CD14-positive monocyte (primary cell): ENCODE results near the gene TTC38. TPM values are rescaled to one million over a fixed set of nuclear protein-coding genes. Genes with fewer than 3 reads are reported as not detected.

Source experiments
- DNase-seq, 3 donors: peaks; one replicate each; pipeline ENCODE4 v3.0.0-alpha.2; 2011 to 2022
- H2AFZ ChIP-seq: 2 replicates; pipeline ENCODE4 v1.6.0; 2012; ENCODE audit warnings: mild to moderate bottlenecking, low read depth, low read length, inconsistent platforms; ENCODE audit not compliant: insufficient read depth, poor library complexity, severe bottlenecking
- H3K27ac ChIP-seq, 2 donors: 1 replicate in 1 of 2; 2 replicates in 1 of 2; pipeline ENCODE4 v1.5.1; 2012 to 2013; ENCODE audit warnings: low read length in 2 of 2, control low read depth in 1 of 2, inconsistent platforms in 1 of 2, low read depth in 1 of 2, mild to moderate bottlenecking in 1 of 2
- H3K27me3 ChIP-seq, 2 donors: one replicate each; pipeline versions ENCODE4 v1.6.0 to v1.6.1; 2011 to 2013; ENCODE audit warnings: low read length in 2 of 2; ENCODE audit not compliant: control insufficient read depth in 2 of 2, insufficient read depth in 2 of 2
- H3K36me3 ChIP-seq, 2 donors: replicated peaks in 1 of 2; 1 replicate in 1 of 2; 2 replicates in 1 of 2; pipeline versions ENCODE4 v1.5.1 to v1.6.1; 2012 to 2013; ENCODE audit warnings: low read length in 2 of 2, control low read depth in 1 of 2, inconsistent platforms in 1 of 2, mild to moderate bottlenecking in 1 of 2; ENCODE audit not compliant: insufficient read depth in 2 of 2, control insufficient read depth in 1 of 2
- H3K4me1 ChIP-seq, 2 donors: 1 replicate in 1 of 2; 2 replicates in 1 of 2; pipeline versions ENCODE4 v1.5.1 to v1.6.1; 2012 to 2013; ENCODE audit warnings: low read length in 2 of 2, control low read depth in 1 of 2, inconsistent platforms in 1 of 2, mild to moderate bottlenecking in 1 of 2, moderate library complexity in 1 of 2; ENCODE audit not compliant: insufficient read depth in 2 of 2, control insufficient read depth in 1 of 2
- H3K4me2 ChIP-seq: replicated peaks from 2 replicates; pipeline ENCODE3; 2012; ENCODE audit warnings: low read length, moderate library complexity, mild to moderate bottlenecking; ENCODE audit not compliant: poor library complexity, severe bottlenecking; ENCODE audit errors: extremely low read depth
- H3K4me3 ChIP-seq, 3 experiments: fragments of 200-600 bp in 1 of 3; sonication (generic) in 1 of 3; replicated peaks in 1 of 3; 1 replicate in 2 of 3; 2 replicates in 1 of 3; pipeline ENCODE4 v1.5.1; 2011 to 2013; ENCODE audit warnings: low read length in 3 of 3, mild to moderate bottlenecking in 3 of 3, control low read depth in 2 of 3, low read depth in 2 of 3, inconsistent platforms in 1 of 3, moderate library complexity in 1 of 3
- H3K79me2 ChIP-seq: 2 replicates; pipeline ENCODE4 v1.6.0; 2012; ENCODE audit warnings: mild to moderate bottlenecking, control low read depth, inconsistent platforms, low read length, moderate library complexity; ENCODE audit not compliant: insufficient read depth
- H3K9ac ChIP-seq: 2 replicates; pipeline ENCODE4 v1.6.0; 2017; ENCODE audit warnings: low read length, mild to moderate bottlenecking; ENCODE audit not compliant: insufficient read depth, poor library complexity, severe bottlenecking
- H3K9me3 ChIP-seq, 2 donors: replicated peaks in 1 of 2; 1 replicate in 1 of 2; 2 replicates in 1 of 2; pipeline versions ENCODE4 v1.5.1 to v1.6.1; 2012 to 2013; ENCODE audit warnings: low read length in 2 of 2, control low read depth in 1 of 2; ENCODE audit not compliant: control insufficient read depth in 1 of 2, insufficient read depth in 1 of 2
- H4K20me1 ChIP-seq: 2 replicates; pipeline ENCODE4 v1.6.0; 2012; ENCODE audit warnings: mild to moderate bottlenecking, low read length, control low read depth, moderate library complexity; ENCODE audit not compliant: insufficient read depth
- H3K27ac Mint-ChIP-seq, 7 donors: one replicate each; pipeline ENCODE4 v1.8.0; 2020; ENCODE audit warnings: mild to moderate bottlenecking in 7 of 7, mixed read lengths in 7 of 7, moderate library complexity in 6 of 7, inconsistent platforms in 2 of 7
- H3K27me3 Mint-ChIP-seq, 3 donors: one replicate each; pipeline ENCODE4 v1.8.0; 2021 to 2022; ENCODE audit warnings: low read depth in 3 of 3, mild to moderate bottlenecking in 3 of 3, mixed read lengths in 3 of 3, moderate library complexity in 3 of 3, inconsistent platforms in 1 of 3
- H3K36me3 Mint-ChIP-seq, 2 donors: one replicate each; pipeline ENCODE4 v1.8.0; 2020; ENCODE audit warnings: mixed read lengths in 2 of 2, inconsistent platforms in 1 of 2, mild to moderate bottlenecking in 1 of 2
- H3K4me1 Mint-ChIP-seq: one replicate; pipeline ENCODE4 v1.8.0; 2020; ENCODE audit warnings: mild to moderate bottlenecking, mixed read lengths
- H3K4me3 Mint-ChIP-seq, 2 donors: one replicate each; pipeline ENCODE4 v1.8.0; 2020; ENCODE audit warnings: mild to moderate bottlenecking in 2 of 2, mixed read lengths in 2 of 2, moderate library complexity in 1 of 2
- H3K9me3 Mint-ChIP-seq, 7 donors: one replicate each; pipeline ENCODE4 v1.8.0; 2020 to 2022; ENCODE audit warnings: mixed read lengths in 7 of 7, mild to moderate bottlenecking in 6 of 7, moderate library complexity in 6 of 7, inconsistent platforms in 2 of 7
- CTCF ChIP-seq: fragments of 200-600 bp; IDR thresholded peaks from one replicate; pipeline ENCODE4 v1.8.0; 2022; ENCODE audit warnings: antibody characterized with exemption, mild to moderate bottlenecking
- WGBS: methylation state at CpG from one replicate; pipeline ENCODE4 v1.1.5; 2013; ENCODE audit warnings: missing lambda C conversion rate; ENCODE audit not compliant: insufficient coverage; 5-methylcytosine and 5-hydroxymethylcytosine counted together
- intact Hi-C, 2 donors: fragments of 100-400 bp; cut with micrococcal nuclease; formaldehyde crosslinking; loops; one replicate each; pipeline versions ENCODE4 v1.15.0 to v1.15.1; 2023
- polyA plus RNA-seq, 3 donors: library from polyadenylated mRNA; depleted of rRNA in 1 of 3; unstranded in 2 of 3; stranded (reverse) in 1 of 3; fragments of 300-500 nt in 2 of 3; fragments of >200 nt in 1 of 3; fragmentation: Illumina TruSeq in 2 of 3; gene quantifications; 1 replicate in 2 of 3; 2 replicates in 1 of 3; pipeline ENCODE4 v1.2.3, GENCODE V29; 2012 to 2021

The TTC38 gene
- polyA plus RNA-seq, 3 donors, result 14.7 to 22.5 (median 17.0) TPM

- Histone ChIP-seq H3K36me3 (peaks cover 11 to 37% of the 10 kb centered on the region in 2 donors), H3K9me3 (no peaks in the 10 kb centered on the region), H3K4me1 (peaks cover 22 to 29% of the 10 kb centered on the region in 2 donors), H4K20me1 (no peaks in the 10 kb centered on the region), H2AFZ (no peak overlapping the region), H3K4me2 (no peak overlapping the region), H3K27ac (no peak overlapping the region), H3K27me3 (no peaks in the 10 kb centered on the region), H3K9ac (no peak overlapping the region), H3K79me2 (peaks cover 70% of the 10 kb centered on the region), H3K4me3 (no peak overlapping the region)
- DNase-seq, result no peak
- intact Hi-C loops, result loop anchor here (10.0 kb wide), 2 partner anchors 264 to 304 kb away; no protein-coding TSS in a partner anchor
- 95% methylated on average over 13 of the region's 13 CpGs for WGBS
- H3K36me3 Mint-ChIP-seq, result peaks cover 23 to 45% of the 10 kb centered on the region in 2 donors
- peak overlapping the region in 1 of 7 donors; percentile 50 for H3K27ac Mint-ChIP-seq
- H3K9me3 Mint-ChIP-seq, result no peaks in the 10 kb centered on the region
- no peak overlapping the region for H3K4me3 Mint-ChIP-seq
- TF ChIP-seq CTCF, result no peak
- peaks cover 31% of the 10 kb centered on the region for H3K4me1 Mint-ChIP-seq
- H3K27me3 Mint-ChIP-seq, result peaks cover 0 to 2% (median 0%) of the 10 kb centered on the region in 3 donors
Measured at GRCh38 chr22:46299101-46299500, 31.3 kb downstream of the TTC38 start.

GRCh38 chr22:46300491-46300890 lies 32.7 kb downstream of the TTC38 start:
- Mint-ChIP-seq H3K4me1 (peaks cover 23% of the 10 kb centered on the region), H3K36me3 (peaks cover 23 to 56% of the 10 kb centered on the region in 2 donors), H3K4me3 (no peak overlapping the region), H3K27me3 (peaks cover 0 to 2% (median 0%) of the 10 kb centered on the region in 3 donors), H3K9me3 (no peaks in the 10 kb centered on the region), H3K27ac (peak overlapping the region in 1 of 7 donors; percentile 70)
- TF ChIP-seq CTCF, result no peak
- peaks cover 17 to 49% of the 10 kb centered on the region in 2 donors for H3K36me3 ChIP-seq
- peaks cover 84% of the 10 kb centered on the region for H3K79me2 ChIP-seq
- H3K9me3 ChIP-seq, result no peaks in the 10 kb centered on the region
- intact Hi-C loops, result no loop called here
- peaks cover 19 to 26% of the 10 kb centered on the region in 2 donors for H3K4me1 ChIP-seq
- H4K20me1 ChIP-seq, result no peaks in the 10 kb centered on the region
- DNase-seq, result no peak
- no peak overlapping the region for H3K4me2 ChIP-seq
- no peak overlapping the region for H2AFZ ChIP-seq
- H3K9ac ChIP-seq, result no peak overlapping the region
- H3K27me3 ChIP-seq, result no peaks in the 10 kb centered on the region
- H3K4me3 ChIP-seq, result no peak overlapping the region
- no peak overlapping the region for H3K27ac ChIP-seq
- WGBS, result 100% methylated on average over 4 of the region's 7 CpGs
